Medulla oblongata (tissue), 1 donor: ENCODE measurements around the gene SYNCRIP.
"Not testable (repeated sequence)": the region's sequence is repeated elsewhere in the genome, so short reads cannot be mapped to it uniquely, and the experiment has no call there.

Experiments used
- DNase-seq: peaks from one replicate; pipeline ENCODE4 v3.0.0-alpha.2; 2015; ENCODE audit errors: extremely low spot score

Gene SYNCRIP

DNA sequence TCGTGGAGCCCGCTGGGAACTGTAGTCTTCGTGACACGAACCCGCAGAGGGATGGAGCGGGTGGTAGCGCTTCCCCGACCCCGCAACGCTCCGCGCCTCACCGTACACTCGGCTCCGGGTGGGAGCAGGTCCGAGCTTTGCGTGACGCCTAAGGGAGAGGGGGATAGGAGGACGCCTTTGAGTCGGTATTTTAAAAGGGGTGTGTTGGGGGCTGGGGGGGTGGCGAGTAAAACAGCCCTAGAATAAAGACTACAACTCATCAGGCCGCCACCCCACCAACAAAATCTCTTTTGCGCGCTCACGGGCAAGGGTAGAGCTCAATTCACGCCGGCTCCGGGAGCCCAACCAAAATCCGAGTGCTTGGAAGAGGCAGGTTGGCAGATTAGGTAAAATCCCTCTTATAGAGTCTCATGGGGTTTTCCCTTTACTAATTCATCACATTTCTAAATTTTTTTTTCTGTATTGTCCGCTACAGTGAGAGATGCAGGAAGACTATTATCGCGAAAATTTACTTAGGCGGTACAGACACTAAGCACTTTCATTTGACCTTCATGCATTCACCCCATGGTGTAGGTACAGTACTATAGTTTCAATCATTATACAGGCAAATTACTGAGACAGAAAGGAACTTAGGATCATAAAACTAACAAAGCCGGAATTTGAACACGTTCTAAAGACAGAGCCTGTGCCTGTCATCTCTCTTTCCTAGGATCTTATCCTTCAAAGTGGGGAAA is 48.3 kb downstream of the SYNCRIP start:
- DNase-seq: peak; percentile 36

DNA sequence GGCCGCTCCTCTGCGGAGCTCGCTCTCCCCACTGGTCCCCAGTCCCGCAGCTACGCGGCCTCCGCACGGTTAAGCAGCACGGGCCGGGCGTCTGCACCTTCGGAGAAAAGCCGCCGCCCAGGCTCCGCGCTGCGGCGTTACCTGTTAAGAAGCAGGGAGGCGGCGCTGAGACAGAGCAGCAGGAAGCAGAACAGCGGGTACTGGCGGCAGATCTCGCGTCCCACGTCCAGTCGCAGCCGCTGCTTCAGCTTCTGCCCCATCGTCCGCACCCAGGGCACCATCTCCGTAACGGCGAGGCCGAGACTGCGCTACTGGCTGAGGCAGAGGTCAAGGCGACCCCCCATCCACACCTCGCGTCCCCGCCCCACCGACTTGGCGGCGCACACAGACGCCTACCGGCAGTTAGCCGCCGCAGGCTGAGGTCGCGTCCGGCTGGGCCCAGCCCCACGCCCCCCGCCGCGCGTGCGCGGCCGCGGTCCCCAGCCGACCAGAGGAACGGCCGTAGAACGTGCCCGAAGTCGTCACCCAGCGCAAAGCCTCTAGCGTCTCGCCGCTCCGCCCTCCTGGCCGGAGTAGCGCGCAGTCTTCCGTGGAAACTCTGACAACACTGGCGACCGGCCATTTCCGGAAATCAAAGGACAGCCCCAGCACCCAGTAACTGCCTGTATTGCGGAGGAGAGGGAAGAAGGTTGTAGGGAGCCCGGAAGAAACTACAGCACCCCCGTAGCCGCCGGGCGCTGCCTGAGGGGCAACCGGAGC is 49.1 kb downstream of the SYNCRIP start, which contains the start of gene SNX14:
Gene SNX14 (minus strand): TSS at position 421 of the 759 bp plus-strand sequence. CDS start 140 bp downstream, at position 281.
- DNase-seq: peak; percentile 94

DNA sequence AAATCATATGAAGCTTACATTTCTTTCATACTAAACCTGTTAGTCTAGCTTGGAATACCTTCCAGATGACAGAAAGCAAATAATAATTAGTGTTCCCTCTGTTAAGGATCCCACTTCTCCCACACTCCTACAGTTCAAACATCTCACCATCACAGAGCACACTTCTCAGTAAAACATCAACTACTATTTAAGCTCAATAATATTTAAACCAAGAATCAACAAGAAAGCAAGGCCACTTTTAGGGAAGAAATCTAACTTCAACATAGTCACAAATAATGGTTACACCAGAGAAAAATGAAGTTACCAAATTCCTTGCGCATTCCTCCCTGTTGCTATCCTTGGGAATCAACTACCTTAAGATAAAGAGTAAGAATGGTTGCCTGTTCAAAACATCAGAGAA is 50.7 kb downstream of the SYNCRIP start:
- no peak for DNase-seq

DNA sequence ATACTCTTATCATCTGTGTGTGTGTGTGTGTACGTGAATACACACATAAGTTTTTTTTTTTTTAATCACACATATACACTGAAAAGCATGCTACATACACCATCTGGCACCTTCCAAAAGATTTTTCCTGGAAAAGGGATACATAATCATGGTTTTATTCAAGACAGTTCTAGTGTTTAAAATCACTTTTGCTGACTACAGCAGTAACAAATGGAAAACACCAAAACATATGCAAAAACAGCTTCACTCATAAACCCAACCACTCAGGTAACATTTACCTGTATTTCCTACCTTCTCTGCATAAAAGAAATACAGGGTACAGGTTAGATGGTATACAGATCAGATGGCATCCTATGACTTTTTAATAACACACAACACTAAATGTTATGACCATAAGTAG is 51.5 kb downstream of the SYNCRIP start:
- no peak for DNase-seq

DNA sequence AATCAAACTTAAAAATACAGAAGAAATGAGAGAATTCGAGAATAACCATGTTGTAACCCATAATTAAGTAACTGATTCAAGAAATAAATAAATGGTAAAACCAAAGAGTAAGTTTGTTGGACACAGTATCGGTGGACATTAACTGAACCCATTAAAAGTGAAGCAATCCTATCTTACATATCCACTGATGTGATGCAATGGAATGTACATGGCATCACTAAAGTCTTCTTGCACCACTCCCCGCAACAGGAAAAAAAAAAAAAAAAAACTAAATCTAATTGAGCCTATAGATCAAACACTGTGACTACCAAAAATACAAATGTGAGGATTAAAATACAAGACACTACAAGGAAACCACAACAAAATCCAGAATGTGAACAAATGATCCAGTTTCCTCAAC is 56.9 kb downstream of the SYNCRIP start:
- DNase-seq: no peak

DNA sequence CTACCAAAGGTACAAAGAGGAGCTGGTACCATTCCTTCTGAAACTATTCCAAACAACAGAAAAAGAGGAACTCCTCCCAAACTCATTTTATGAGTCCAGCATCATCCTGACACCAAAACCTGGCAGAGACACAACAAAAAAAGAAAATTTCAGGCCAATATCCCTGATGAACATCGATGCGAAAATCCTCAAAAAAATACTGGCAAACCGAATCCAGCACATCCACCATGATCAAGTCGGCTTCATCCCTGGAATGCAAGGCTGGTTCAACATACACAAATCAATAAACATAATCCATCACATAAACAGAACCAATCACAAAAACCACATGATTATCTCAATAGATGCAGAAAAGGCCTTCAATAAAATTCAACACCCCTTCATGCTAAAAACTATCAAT is 59.9 kb downstream of the SYNCRIP start:
- DNase-seq: not testable (repeated sequence)

DNA sequence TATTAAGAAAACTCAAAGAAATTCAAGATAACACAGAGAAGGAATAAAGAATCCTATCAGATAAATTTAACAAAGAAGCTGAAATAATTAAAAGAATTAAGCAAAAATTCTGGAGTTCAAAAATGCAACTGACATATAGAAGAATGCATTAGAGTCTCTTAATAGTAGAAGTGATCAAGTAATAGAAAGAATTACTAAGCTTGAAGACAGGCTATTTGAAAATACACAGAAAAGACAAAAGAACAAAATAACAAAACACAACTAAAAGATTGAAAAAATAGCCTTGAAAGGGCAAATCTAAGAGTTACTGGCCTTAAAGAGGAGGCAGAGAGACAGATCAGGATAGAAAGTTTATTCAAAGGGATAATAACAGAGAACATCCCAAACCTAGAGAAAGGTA is 61.1 kb downstream of the SYNCRIP start:
- no peak for DNase-seq

DNA sequence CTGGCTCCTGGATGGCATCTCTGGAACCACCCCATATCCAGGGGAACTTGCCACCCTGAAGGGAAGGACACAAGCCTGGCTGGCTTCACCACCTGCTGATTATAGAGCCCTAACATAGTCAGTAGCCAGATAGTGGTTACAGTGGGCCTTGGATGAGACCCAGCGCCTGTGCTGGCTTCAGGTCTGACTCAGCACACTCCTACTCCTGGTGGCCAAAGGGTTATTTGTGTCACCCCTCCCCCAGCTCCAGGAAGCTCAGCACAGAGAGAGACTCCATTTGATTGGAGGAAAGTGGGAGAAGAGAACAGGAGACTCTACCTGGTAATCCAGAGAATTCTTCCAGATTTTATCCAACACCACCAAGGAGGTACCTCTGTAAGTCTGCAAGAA is 61.8 kb downstream of the SYNCRIP start:
- no peak for DNase-seq

DNA sequence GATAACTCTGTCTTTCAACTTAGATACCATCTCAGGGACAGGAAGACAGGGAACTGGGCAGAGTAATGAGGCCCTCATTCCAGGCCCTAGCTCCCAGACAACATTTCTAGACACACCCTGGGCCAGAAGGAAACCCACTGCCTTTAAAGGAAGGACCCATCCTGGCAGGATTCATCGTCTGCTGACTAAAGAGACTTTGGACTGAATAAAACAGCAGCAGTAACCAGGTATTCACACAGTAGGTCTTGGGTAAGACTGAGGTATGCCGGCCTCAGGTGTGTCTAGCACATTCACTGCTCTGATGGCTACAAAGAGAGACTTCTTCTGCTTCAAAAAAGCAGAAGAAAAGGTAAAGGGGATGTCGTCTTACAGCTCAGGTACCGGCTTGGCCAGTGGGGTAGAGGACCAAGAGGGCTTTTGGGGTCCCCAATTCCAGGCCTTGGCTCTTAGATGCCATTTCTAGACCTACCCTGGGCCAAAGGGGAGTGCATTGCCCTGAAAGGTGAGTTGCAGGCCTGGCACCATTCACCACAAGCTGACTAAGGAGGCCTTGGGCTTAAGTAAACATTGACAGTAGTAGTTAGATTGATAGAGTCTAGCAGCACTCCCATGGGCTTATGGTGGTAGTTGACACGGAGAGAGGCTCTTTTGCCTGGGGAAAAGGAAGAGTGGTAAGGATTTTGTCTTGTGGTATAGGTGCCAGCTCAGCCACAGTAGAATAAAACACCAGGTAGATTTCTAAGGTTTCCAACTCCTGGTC is 62.4 kb downstream of the SYNCRIP start:
- no peak for DNase-seq

DNA sequence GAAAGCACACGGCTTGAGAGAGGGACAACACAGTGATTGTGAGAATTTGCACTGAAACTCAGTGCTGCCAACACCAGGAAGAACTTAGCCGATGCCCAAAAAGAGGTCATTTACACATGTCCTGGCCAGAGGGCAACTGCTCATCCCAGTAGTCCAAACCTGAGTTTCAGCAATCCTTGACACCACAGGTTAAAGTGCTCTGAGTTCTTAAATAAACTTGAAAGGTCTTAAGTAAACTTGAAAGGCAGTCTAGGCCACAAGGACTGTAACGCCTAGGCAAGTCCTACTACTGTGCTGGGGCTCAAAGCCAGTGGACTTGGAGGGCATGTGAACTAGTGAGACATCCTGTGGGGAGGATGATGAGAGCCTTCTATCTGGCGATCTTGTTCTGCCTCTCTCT is 63.1 kb downstream of the SYNCRIP start:
- no peak for DNase-seq

DNA sequence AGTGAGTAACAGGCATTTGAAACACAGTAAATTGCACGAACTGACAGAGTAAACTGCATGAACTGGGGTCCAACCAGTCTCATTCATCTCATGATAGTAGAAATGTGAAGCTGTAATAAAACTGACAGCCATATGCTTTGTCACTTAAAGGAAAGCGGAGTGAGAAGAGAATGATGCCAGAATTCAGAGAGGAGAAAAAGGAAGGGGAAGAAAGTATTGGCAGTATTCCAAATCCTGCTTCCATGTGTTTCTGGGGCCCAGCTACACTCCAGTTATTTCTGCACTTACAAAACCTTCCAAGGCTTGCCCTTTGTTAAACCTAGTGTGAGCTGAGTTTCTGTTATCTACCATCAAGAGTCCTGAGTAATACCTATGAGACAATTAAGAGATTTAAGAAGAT is 66.2 kb downstream of the SYNCRIP start:
- DNase-seq: no peak

DNA sequence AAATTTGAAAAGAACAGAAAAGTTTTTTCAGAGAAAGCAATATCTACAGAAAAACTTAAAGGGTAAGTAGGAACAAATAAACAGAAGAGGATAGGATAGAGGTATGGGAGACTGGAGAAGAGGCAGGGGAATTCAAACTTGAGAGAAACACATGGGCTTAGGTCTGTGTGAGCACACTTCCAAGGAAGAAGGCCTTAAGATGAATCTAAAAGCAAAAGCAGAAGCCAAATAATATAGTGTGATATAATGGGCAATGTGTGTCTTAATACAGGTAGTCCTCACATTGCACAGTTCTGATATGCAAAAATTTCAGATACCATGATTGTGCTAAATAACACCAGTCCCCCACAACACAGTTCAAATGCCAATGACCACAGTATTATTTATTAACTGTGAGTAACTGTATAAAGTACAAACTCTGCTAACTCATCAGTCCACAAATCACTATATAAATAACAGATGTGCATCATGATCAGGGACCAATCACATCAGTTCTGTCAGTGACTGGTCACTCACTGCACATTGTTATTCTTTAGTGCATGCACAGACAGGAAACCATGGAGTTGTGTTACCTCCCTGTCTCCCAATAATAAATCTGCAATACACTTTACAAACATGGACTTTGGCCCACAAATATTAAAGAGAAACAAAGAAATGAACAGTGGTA is 67.6 kb downstream of the SYNCRIP start:
- DNase-seq: no peak

DNA sequence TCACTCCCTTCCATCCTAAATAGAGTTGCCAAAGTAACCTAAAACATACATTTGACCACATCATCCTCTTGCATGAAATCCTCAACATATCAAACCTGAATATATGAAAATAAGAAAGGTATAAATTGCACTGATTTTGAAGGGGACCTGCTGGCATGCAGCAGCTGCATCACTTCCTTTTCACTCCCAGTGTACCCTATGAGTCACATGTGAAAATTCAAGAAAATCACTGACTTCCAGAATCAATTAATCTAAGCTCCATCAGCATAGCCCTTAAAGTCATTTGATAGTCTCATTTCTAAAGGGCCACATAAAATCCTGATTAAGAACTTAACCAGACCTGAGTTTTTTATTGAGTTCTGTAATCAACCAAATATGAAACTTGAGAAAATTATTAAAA is 73.4 kb downstream of the SYNCRIP start:
- no peak for DNase-seq

DNA sequence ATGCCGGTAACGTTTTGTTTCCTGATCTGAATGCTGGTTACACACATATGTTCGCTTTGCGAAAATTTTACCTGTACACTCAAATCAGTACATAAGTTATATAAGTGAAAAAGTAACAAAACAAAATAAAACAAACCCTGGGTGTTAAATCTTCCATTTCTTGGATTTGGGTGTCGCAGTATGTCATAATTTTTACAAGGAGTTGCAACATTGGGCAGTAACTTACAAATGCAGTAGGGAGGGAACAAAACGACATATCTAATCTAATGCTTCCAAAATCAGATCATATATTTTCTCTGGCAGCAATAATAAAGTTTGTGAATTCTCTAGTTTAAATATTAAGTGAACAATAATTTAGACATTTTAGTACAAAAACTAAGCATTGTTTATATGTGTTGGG is 74.3 kb downstream of the SYNCRIP start:
- DNase-seq: no peak

DNA sequence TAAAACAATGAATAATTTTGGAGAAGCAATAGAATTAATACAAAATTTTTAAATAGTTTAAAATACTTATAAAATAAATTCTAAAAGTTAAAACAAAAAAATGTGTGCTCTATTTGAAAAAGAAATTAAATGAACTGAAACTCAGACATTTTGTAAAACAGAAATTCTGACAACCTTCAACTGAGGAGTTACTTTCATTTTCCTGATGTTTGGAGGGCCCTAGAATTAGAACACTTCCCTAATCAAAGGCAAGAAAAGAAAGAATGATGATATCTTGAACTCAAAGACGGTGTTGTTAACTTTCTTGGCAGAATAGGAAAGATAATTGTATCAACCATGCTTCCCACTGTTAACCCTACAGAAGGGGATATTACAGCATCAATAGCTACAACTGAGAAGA is 77.0 kb downstream of the SYNCRIP start:
- DNase-seq: no peak

DNA sequence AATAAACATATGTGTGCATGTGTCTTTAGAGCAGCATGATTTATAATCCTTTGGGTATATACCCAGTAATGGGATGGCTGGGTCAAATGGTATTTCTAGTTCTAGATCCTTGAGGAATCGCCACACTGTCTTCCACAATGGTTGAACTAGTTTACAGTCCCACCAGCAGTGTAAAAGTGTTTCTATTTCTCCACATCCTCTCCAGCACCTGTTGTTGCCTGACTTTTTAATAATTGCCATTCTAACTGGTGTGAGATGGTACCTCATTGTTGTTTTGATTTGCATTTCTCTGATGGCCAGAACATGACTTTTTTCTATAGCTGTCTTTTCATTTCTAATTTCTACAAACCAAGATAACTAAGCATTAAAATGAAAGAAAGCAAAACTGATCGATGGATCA is 78.5 kb downstream of the SYNCRIP start:
- DNase-seq: not testable (repeated sequence)
